Measurements from ENCODE around the gene PRR5L. TPM values are rescaled to one million over a fixed set of nuclear protein-coding genes. Genes with fewer than 3 reads are reported as not detected.

Gene PRR5L
- total RNA-seq, 1 experiment from 2014 or later = 23.9 TPM

DNA sequence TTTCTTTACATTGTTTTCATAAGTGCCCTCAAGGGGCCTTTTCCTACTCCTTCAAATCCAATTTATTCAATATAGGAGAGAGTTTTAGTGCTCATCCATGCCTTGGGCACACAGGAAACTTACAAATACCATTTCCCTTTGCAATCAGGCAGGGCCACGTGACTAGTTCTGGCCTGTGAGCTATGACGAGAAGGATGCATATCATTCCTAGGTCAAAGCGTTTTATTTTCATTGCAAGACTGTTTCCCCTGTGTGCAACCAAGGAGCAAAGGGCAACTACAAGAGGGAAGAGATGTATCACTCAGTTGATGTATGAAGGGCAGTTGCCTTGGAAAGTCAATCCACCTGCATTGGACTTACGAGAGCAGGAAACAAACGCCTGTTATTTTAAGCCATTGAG is 215.9 kb downstream of the PRR5L start:
- no peak for DNase-seq (ENCODE audit: unreplicated experiment)
- H3K9me3 Mint-ChIP-seq (ENCODE audit: unreplicated experiment) = peaks cover 17% of the 10 kb centered on the region
- intact Hi-C loops (cut with micrococcal nuclease) = loop anchor here (5.0 kb wide), 1 partner anchor 110 kb away; no protein-coding TSS in a partner anchor
- no peak overlapping the region for H3K4me3 Mint-ChIP-seq (ENCODE audit: unreplicated experiment)
- H3K4me1 Mint-ChIP-seq (ENCODE audit: insufficient read depth, unreplicated experiment) = peaks cover 19% of the 10 kb centered on the region
- BruUV-seq (replicated peaks) = no TSS peak
- H3K27me3 Mint-ChIP-seq (ENCODE audit: insufficient read depth, unreplicated experiment) = no peaks in the 10 kb centered on the region
- H3K36me3 Mint-ChIP-seq (ENCODE audit: insufficient read depth, unreplicated experiment) = peaks cover 4% of the 10 kb centered on the region
- ChIA-PET POLR2A (interaction anchor here (0.7 kb wide), 1 partner anchor 70 kb away, joined by 3 read pairs; no protein-coding TSS in a partner anchor), CTCF (interaction anchor here (0.5 to 1.7 kb wide), 4 partner anchors 19 to 271 kb away, joined by 3 to 6 read pairs (median 4); partner anchors contain the start of gene RAG1)
- TF ChIP-seq, protein P1, sequence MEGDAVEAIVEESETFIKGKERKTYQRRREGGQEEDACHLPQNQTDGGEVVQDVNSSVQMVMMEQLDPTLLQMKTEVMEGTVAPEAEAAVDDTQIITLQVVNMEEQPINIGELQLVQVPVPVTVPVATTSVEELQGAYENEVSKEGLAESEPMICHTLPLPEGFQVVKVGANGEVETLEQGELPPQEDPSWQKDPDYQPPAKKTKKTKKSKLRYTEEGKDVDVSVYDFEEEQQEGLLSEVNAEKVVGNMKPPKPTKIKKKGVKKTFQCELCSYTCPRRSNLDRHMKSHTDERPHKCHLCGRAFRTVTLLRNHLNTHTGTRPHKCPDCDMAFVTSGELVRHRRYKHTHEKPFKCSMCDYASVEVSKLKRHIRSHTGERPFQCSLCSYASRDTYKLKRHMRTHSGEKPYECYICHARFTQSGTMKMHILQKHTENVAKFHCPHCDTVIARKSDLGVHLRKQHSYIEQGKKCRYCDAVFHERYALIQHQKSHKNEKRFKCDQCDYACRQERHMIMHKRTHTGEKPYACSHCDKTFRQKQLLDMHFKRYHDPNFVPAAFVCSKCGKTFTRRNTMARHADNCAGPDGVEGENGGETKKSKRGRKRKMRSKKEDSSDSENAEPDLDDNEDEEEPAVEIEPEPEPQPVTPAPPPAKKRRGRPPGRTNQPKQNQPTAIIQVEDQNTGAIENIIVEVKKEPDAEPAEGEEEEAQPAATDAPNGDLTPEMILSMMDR (IDR thresholded peaks at IDR 0.05; ENCODE audit: unreplicated experiment) = no peak
- no peak overlapping the region for H3K27ac Mint-ChIP-seq (ENCODE audit: low read depth, unreplicated experiment)

DNA sequence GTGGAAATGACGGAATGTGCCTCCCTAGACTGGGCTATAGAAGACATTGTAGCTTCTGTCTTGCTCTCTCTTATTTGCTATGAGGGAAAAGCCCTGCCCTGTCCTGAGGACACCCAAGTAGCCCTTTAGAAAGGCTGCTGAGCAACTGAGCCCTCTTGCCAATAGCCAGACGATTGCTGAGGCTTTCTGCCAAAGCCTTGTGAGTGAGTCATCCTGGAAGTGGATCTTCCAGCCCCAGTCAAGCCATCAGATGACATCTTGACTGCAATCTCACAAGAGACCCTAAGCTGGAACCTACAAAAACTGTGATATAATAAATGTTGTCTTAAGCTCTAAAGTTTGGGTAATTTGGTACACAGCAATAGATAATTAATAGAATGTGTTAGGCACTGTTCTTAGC is 217.9 kb downstream of the PRR5L start:
- H3K9me3 Mint-ChIP-seq (ENCODE audit: unreplicated experiment) = peaks cover 17% of the 10 kb centered on the region
- intact Hi-C loops (cut with micrococcal nuclease) = loop anchor here (5.0 kb wide), 1 partner anchor 108 kb away; no protein-coding TSS in a partner anchor
- TF ChIP-seq, protein P1 (IDR thresholded peaks at IDR 0.05; ENCODE audit: unreplicated experiment) = no peak
- no peak overlapping the region for H3K27ac Mint-ChIP-seq (ENCODE audit: low read depth, unreplicated experiment)
- BruUV-seq (replicated peaks) = no TSS peak
- peaks cover 4% of the 10 kb centered on the region for H3K36me3 Mint-ChIP-seq (ENCODE audit: insufficient read depth, unreplicated experiment)
- no peaks in the 10 kb centered on the region for H3K27me3 Mint-ChIP-seq (ENCODE audit: insufficient read depth, unreplicated experiment)
- ChIA-PET POLR2A (interaction anchor here (0.6 kb wide), 1 partner anchor 378 kb away, joined by 3 read pairs; no protein-coding TSS in a partner anchor), CTCF (interaction anchor here (0.5 to 1.6 kb wide), 4 partner anchors 9 to 158 kb away, joined by 3 to 7 read pairs (median 4); no protein-coding TSS in a partner anchor)
- no peak for DNase-seq (ENCODE audit: unreplicated experiment)
- H3K4me3 Mint-ChIP-seq (ENCODE audit: unreplicated experiment) = no peak overlapping the region
- H3K4me1 Mint-ChIP-seq (ENCODE audit: insufficient read depth, unreplicated experiment) = peaks cover 9% of the 10 kb centered on the region

Other genes with a start within 250 kb of the PRR5L start
- 38.7 and 39.8 TPM in 2 replicates for gene COMMD9, start 6.9 kb upstream of the PRR5L start, total RNA-seq (2022)
- gene TRAF6, start 214.0 kb downstream of the PRR5L start, total RNA-seq (2022) = 9.2 and 12.2 TPM in 2 replicates

Measured in MCF 10A (cell line).